K562 (cell line): ENCODE results near the gene ACTN4.

Source experiments
- JUND ChIP-seq, 2 experiments: IDR thresholded peaks; 2 replicates in 1 of 2; 3 replicates in 1 of 2; pipeline ENCODE4 v1.6.1; 2011; ENCODE audit warnings: borderline replicate concordance in 2 of 2, low read depth in 2 of 2, low read length in 2 of 2, improper control_type of control experiment in 1 of 2, missing biosample characterization in 1 of 2, missing genetic modification characterization in 1 of 2, missing genetic modification reagents in 1 of 2
- TF ChIP-seq, protein P1 (sequence below), 3 experiments: IDR thresholded peaks in 2 of 3; conservative IDR thresholded peaks in 1 of 3; 2 replicates each; pipeline ENCODE4 v1.5.1; 2011 to 2012; ENCODE audit warnings: low read length in 3 of 3, mild to moderate bottlenecking in 3 of 3, control low read depth in 2 of 3, improper control_type of control experiment in 1 of 3, inconsistent platforms in 1 of 3, low read depth in 1 of 3, mixed read lengths in 1 of 3, moderate library complexity in 1 of 3; ENCODE audit not compliant: insufficient read depth in 2 of 3
- TF ChIP-seq, protein P2 (sequence below): fragments of 250-450 bp; sonication (Bioruptor Pico); IDR thresholded peaks from 2 replicates; pipeline ENCODE4 v1.4.0; 2020; ENCODE audit warnings: mild to moderate bottlenecking, moderate library complexity

DNA sequence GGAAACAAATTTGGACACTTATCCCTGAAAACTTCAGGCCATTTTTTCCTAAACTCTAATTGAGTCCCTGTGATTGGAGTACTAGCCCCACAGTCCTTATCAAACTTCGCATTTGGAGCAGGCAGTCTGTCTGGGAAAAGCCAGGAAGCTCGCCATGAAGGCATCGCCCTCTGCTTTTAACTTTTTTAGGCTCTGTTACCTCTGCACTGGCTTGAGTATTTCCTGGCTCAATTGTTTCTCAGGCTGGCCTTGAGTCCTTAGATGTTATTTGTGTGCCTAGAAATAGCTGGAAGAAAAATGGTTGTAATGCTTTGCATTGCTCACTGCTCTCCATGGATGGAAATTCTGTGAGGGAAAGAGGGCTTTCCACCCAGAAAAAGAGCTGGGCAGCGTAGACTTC is 24.2 kb downstream of the ACTN4 start:
- TF ChIP-seq JUND (IDR thresholded peaks at IDR 0.05; ENCODE audit: borderline replicate concordance, low read depth, low read length) (no peak), JUND (tag; IDR thresholded peaks at IDR 0.05; ENCODE audit: borderline replicate concordance, low read depth, low read length) (no peak)
- TF ChIP-seq, protein P1, sequence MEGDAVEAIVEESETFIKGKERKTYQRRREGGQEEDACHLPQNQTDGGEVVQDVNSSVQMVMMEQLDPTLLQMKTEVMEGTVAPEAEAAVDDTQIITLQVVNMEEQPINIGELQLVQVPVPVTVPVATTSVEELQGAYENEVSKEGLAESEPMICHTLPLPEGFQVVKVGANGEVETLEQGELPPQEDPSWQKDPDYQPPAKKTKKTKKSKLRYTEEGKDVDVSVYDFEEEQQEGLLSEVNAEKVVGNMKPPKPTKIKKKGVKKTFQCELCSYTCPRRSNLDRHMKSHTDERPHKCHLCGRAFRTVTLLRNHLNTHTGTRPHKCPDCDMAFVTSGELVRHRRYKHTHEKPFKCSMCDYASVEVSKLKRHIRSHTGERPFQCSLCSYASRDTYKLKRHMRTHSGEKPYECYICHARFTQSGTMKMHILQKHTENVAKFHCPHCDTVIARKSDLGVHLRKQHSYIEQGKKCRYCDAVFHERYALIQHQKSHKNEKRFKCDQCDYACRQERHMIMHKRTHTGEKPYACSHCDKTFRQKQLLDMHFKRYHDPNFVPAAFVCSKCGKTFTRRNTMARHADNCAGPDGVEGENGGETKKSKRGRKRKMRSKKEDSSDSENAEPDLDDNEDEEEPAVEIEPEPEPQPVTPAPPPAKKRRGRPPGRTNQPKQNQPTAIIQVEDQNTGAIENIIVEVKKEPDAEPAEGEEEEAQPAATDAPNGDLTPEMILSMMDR (IDR thresholded peaks at IDR 0.05 in 2 of 3, conservative IDR thresholded peaks at IDR 0.05 in 1 of 3; ENCODE audit: insufficient read depth in 2 of 3, low read depth in 1 of 3, low read length in 3 of 3): no peak
- TF ChIP-seq, protein P2, sequence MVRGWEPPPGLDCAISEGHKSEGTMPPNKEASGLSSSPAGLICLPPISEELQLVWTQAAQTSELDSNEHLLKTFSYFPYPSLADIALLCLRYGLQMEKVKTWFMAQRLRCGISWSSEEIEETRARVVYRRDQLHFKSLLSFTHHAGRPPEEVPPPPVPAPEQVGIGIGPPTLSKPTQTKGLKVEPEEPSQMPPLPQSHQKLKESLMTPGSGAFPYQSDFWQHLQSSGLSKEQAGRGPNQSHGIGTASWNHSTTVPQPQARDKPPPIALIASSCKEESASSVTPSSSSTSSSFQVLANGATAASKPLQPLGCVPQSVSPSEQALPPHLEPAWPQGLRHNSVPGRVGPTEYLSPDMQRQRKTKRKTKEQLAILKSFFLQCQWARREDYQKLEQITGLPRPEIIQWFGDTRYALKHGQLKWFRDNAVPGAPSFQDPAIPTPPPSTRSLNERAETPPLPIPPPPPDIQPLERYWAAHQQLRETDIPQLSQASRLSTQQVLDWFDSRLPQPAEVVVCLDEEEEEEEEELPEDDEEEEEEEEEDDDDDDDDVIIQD (CRISPR knock-in tag): no peak
